ENCODE results near the gene MYO9B.
A peak's percentile ranks its signal among the peaks of the same experiment; 100 is the strongest.

Gene MYO9B

DNA sequence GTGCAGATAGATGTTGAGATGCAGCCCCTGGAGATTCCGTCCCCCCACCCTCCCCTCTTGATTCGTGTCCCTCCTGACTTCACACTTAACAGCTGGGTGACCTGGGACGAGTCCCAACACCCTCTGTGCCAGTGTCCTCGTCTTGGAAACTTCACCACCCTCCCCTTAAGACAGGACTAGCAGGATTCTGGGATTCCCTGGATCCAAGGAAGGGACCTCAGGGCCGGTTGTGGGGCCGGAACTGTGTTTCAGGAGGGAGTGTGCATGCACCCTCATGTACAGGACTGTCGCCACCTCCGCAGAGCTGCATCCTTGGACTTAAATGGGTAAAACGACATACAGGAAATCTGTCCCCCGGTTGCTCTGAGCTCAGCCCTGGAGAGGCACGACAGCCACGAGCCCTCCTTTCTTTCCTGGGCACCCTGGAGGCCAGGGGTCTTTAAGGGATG, 990 bp downstream of the MYO9B start:
- Histone ChIP-seq H3K9ac (ENCODE audit: low read length) (peak overlapping the region; percentile 91), H3K27me3 (ENCODE audit: insufficient read depth, low read length) (no peaks in the 10 kb centered on the region), H3K36me3 (ENCODE audit: insufficient read depth, low read length) (peaks cover 20% of the 10 kb centered on the region), H2AFZ (ENCODE audit: low read length) (no peak overlapping the region), H3K79me2 (ENCODE audit: insufficient read depth, low read length) (peaks cover 44% of the 10 kb centered on the region), H3K4me3 (ENCODE audit: low read depth, low read length, poor library complexity, severe bottlenecking) (peak overlapping the region; percentile 91), H3K27ac (ENCODE audit: low read depth, low read length, poor library complexity, severe bottlenecking) (peak overlapping the region; percentile 47), H3K4me1 (ENCODE audit: insufficient read depth, low read length, severe bottlenecking) (peaks cover 67% of the 10 kb centered on the region), H3F3A (ENCODE audit: insufficient read depth, low read length) (no peaks in the 10 kb centered on the region), H3K9me2 (ENCODE audit: low read depth, low read length) (no peaks in the 10 kb centered on the region), H3K9me3 (ENCODE audit: low read length) (no peaks in the 10 kb centered on the region), H3K4me2 (ENCODE audit: low read length) (peak overlapping the region; percentile 86), H4K20me1 (ENCODE audit: insufficient read depth, low read length) (no peaks in the 10 kb centered on the region)
- no peak for TF ChIP-seq EZH2 (IDR thresholded peaks at IDR 0.05; ENCODE audit: borderline replicate concordance, low read length)
- TF ChIP-seq, protein P1, sequence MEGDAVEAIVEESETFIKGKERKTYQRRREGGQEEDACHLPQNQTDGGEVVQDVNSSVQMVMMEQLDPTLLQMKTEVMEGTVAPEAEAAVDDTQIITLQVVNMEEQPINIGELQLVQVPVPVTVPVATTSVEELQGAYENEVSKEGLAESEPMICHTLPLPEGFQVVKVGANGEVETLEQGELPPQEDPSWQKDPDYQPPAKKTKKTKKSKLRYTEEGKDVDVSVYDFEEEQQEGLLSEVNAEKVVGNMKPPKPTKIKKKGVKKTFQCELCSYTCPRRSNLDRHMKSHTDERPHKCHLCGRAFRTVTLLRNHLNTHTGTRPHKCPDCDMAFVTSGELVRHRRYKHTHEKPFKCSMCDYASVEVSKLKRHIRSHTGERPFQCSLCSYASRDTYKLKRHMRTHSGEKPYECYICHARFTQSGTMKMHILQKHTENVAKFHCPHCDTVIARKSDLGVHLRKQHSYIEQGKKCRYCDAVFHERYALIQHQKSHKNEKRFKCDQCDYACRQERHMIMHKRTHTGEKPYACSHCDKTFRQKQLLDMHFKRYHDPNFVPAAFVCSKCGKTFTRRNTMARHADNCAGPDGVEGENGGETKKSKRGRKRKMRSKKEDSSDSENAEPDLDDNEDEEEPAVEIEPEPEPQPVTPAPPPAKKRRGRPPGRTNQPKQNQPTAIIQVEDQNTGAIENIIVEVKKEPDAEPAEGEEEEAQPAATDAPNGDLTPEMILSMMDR (IDR thresholded peaks at IDR 0.05; ENCODE audit: low read length), result no peak

DNA sequence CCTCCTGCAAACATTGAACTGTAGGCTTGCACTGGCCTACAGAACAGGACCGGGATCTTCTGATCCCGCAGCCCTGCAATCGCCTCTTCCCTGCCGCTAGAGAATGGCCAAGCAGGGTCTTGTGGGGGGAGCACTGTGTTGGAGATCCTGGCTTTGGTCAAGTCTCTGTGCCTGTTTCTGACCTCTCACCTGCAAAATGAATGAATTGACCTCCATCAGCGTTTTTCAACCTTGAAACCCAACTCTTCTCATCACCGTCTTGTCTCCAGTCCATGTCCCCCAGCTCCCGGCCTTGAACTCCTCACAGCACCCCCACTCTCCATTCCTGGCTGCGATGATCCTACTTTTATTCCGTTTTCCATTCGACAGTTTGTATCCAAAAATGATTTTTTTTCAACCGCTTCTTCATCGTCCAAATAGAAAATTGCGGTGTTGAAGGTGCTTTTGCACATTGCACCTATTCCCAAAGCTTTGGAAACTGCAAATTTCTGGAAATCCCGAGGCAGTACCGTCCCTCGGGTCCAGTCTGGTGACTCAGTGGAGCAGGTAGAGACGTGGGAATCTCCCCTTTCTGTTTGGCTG, 2.0 kb downstream of the MYO9B start:
- H3K4me1 ChIP-seq (ENCODE audit: insufficient read depth, low read length, severe bottlenecking), result peaks cover 67% of the 10 kb centered on the region
- H3K4me3 ChIP-seq (ENCODE audit: low read depth, low read length, poor library complexity, severe bottlenecking), result peak overlapping the region; percentile 91
- H3K27me3 ChIP-seq (ENCODE audit: insufficient read depth, low read length), result no peaks in the 10 kb centered on the region
- H3K9ac ChIP-seq (ENCODE audit: low read length), result peak overlapping the region; percentile 91; the same call in 1 of the 2 replicates
- TF ChIP-seq, protein P1 (IDR thresholded peaks at IDR 0.05; ENCODE audit: low read length), result no peak
- TF ChIP-seq EZH2 (IDR thresholded peaks at IDR 0.05; ENCODE audit: borderline replicate concordance, low read length), result no peak
- H2AFZ ChIP-seq (ENCODE audit: low read length), result no peak overlapping the region
- H3K4me2 ChIP-seq (ENCODE audit: low read length), result peak overlapping the region; percentile 86
- H3K36me3 ChIP-seq (ENCODE audit: insufficient read depth, low read length), result peaks cover 10% of the 10 kb centered on the region
- H3K9me2 ChIP-seq (ENCODE audit: low read depth, low read length), result no peaks in the 10 kb centered on the region
- H3F3A ChIP-seq (ENCODE audit: insufficient read depth, low read length), result no peaks in the 10 kb centered on the region
- no peaks in the 10 kb centered on the region for H4K20me1 ChIP-seq (ENCODE audit: insufficient read depth, low read length)
- H3K79me2 ChIP-seq (ENCODE audit: insufficient read depth, low read length), result peaks cover 52% of the 10 kb centered on the region
- H3K9me3 ChIP-seq (ENCODE audit: low read length), result no peaks in the 10 kb centered on the region
- H3K27ac ChIP-seq (ENCODE audit: low read depth, low read length, poor library complexity, severe bottlenecking), result no peak overlapping the region

DNA sequence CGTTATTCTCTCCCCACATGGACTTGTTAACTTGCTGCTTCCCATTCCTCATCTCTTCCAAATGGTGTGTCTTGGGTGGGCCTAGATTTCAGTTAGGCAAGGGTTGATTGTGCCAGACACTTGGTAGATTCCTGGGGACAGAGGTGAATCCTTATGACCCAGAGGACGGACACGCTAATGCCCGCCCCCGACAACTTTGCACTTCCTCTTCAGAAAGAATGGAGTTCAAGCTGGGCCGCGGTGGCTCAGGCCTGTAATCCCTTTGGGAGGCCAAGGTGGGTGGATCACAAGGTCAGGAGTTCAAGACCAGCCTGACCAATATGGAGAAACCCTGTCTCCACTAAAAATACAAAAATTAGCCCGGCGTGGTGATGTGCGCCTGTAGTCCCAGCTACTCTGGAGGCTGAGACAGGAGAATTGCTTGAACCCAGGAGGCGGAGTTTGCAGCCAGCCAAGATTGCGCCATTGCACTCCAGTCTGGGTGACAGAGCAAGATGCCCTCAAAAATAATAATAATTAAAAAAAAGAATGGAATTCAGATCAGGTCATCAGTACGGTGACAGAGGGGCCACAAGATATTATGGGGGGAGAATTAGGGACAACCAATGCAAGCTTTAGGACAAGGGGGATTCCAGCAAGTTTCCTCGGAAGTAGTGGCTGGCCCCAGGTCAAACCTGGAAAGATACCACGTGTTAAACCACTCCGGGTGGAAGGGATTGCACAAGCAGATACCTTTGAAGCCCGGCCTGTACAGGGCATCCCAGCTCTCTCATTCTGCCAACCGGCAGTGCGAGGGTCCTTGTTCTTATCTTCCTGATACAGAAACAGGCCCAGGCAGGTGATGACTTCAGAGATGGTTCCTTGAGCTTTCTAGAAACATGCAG, 2.7 kb downstream of the MYO9B start:
- Histone ChIP-seq H3K9ac (ENCODE audit: low read length) (no peak overlapping the region; the same call in 1 of the 2 replicates), H3K36me3 (ENCODE audit: insufficient read depth, low read length) (peaks cover 3% of the 10 kb centered on the region), H3K27me3 (ENCODE audit: insufficient read depth, low read length) (no peaks in the 10 kb centered on the region), H2AFZ (ENCODE audit: low read length) (no peak overlapping the region), H3K79me2 (ENCODE audit: insufficient read depth, low read length) (peaks cover 51% of the 10 kb centered on the region), H3K4me1 (ENCODE audit: insufficient read depth, low read length, severe bottlenecking) (peaks cover 62% of the 10 kb centered on the region), H3K27ac (ENCODE audit: low read depth, low read length, poor library complexity, severe bottlenecking) (peak overlapping the region; percentile 70), H3K4me3 (ENCODE audit: low read depth, low read length, poor library complexity, severe bottlenecking) (peak overlapping the region; percentile 91), H3K9me2 (ENCODE audit: low read depth, low read length) (no peaks in the 10 kb centered on the region), H3K9me3 (ENCODE audit: low read length) (no peaks in the 10 kb centered on the region), H3F3A (ENCODE audit: insufficient read depth, low read length) (no peaks in the 10 kb centered on the region), H3K4me2 (ENCODE audit: low read length) (peak overlapping the region; percentile 86), H4K20me1 (ENCODE audit: insufficient read depth, low read length) (no peaks in the 10 kb centered on the region)
- TF ChIP-seq, protein P1 (IDR thresholded peaks at IDR 0.05; ENCODE audit: low read length), result no peak
- no peak for TF ChIP-seq EZH2 (IDR thresholded peaks at IDR 0.05; ENCODE audit: borderline replicate concordance, low read length)
